GM06990 (cell line): ENCODE results near the gene DAZAP2.

Experiments used
- DNase-seq: peaks from one replicate; pipeline ENCODE4 v3.0.0-alpha.2; 2011; ENCODE audit not compliant: insufficient read length; ENCODE audit errors: extremely low read depth
- H3K27me3 ChIP-seq: replicated peaks from 2 replicates; pipeline ENCODE4 v1.6.0; 2011; ENCODE audit warnings: low read length; ENCODE audit not compliant: control insufficient read depth, insufficient read depth
- H3K36me3 ChIP-seq: 2 replicates; pipeline ENCODE4 v1.5.1; 2011; ENCODE audit warnings: low read length; ENCODE audit not compliant: control insufficient read depth, insufficient read depth
- H3K4me3 ChIP-seq: replicated peaks from 2 replicates; pipeline ENCODE4 v1.5.1; 2011; ENCODE audit warnings: low read depth, mild to moderate bottlenecking, control low read depth, low read length
- CTCF ChIP-seq: IDR thresholded peaks from 2 replicates; pipeline ENCODE4 v1.5.1; 2011; ENCODE audit warnings: low read length, control low read depth, mild to moderate bottlenecking, inconsistent platforms; ENCODE audit not compliant: insufficient read depth, poor library complexity, severe bottlenecking

Gene DAZAP2

GRCh38 chr12:51200156-51200555 lies 38.5 kb upstream of the DAZAP2 start:
- Histone ChIP-seq H3K36me3 (no peaks in the 10 kb centered on the region), H3K27me3 (no peaks in the 10 kb centered on the region), H3K4me3 (no peak overlapping the region)
- DNase-seq = no peak
- no peak for TF ChIP-seq CTCF

GRCh38 chr12:51200806-51201205 lies 37.8 kb upstream of the DAZAP2 start:
- no peaks in the 10 kb centered on the region for H3K36me3 ChIP-seq
- H3K27me3 ChIP-seq = no peaks in the 10 kb centered on the region
- TF ChIP-seq CTCF = no peak
- DNase-seq = no peak
- H3K4me3 ChIP-seq = no peak overlapping the region

GRCh38 chr12:51202718-51203117 lies 35.9 kb upstream of the DAZAP2 start:
- H3K36me3 ChIP-seq = no peaks in the 10 kb centered on the region
- no peak overlapping the region for H3K4me3 ChIP-seq
- no peak for DNase-seq
- H3K27me3 ChIP-seq = no peaks in the 10 kb centered on the region
- no peak for TF ChIP-seq CTCF

- no peaks in the 10 kb centered on the region for H3K27me3 ChIP-seq
- no peak for DNase-seq
- no peaks in the 10 kb centered on the region for H3K36me3 ChIP-seq
- TF ChIP-seq CTCF = no peak
- no peak overlapping the region for H3K4me3 ChIP-seq
These were observed 33.3 kb upstream of the DAZAP2 start for GRCh38 chr12:51205350-51205749.

GRCh38 chr12:51208016-51208660 lies 30.5 kb upstream of the DAZAP2 start:
- H3K36me3 ChIP-seq = no peaks in the 10 kb centered on the region
- TF ChIP-seq CTCF = no peak
- DNase-seq = no peak

GRCh38 chr12:51209259-51209658 lies 29.4 kb upstream of the DAZAP2 start:
- Histone ChIP-seq H3K27me3 (no peaks in the 10 kb centered on the region), H3K4me3 (no peak overlapping the region), H3K36me3 (no peaks in the 10 kb centered on the region)
- no peak for DNase-seq
- TF ChIP-seq CTCF = no peak

More at GRCh38 chr12:51208016-51208660, 30.5 kb upstream of the DAZAP2 start:
- Histone ChIP-seq H3K4me3 (no peak overlapping the region), H3K27me3 (no peaks in the 10 kb centered on the region)
